ENCODE data around the gene STK25. TPM values are rescaled to one million over a fixed set of nuclear protein-coding genes. Genes with fewer than 3 reads are reported as not detected.

Gene STK25
- total RNA-seq = 189 and 239 TPM in 2 replicates

DNA sequence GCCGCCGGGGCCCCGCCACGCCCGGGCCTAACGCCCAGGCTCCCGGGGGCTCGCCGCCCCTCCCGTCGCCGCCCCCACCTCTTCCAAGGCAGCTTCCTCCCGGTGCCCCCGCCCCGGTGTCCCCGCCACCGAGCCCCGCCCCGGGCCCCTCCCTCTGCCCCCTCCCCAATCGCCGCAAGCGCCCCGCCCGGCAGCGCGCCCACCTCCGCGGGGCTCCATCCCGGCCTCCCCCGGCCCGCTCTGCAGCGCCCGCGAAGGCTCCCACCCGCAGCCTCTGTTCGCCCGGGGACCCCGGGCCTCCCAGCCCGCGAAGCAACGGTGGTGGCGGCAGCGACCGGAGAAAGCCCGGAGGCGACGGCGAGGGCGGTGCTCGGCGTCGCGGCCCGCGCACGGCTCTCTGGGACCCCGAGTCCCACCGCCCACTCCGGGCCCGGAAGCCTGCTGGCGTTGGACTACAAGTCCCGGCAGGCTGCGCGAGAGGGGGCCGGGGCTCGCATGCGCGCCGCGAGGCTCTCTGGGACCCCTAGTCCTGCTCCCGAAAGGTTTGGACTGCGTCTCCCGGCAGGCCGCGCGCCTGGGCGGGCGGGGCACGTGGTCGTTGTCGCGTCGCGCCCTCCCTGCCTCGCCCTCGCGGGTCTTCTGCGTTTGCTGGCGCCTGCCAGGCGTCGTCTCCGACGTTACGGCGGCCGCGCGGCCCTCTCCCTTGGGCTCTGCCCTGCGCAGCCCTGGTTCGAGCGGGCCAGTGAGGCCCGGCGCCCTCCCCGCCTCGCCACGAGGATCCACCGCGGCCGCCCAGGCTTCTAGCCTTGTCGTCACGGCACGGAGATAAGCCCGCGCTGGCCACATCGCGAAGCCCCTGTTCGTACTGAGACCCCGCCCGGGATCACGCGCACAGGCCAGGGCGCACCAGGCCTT lies at the start of gene STK25:
STK25 (minus strand) TSS at position 345 of the 915 bp plus-strand sequence. CDS start 549 bp downstream, outside the sequence.

Other genes starting within 250 kb of the STK25 start
- 1,582 and 1,585 TPM in 2 replicates for gene HDLBP, start 192.9 kb downstream of the STK25 start, total RNA-seq
- gene SEPTIN2, start 192.7 kb downstream of the STK25 start, total RNA-seq = 452 and 457 TPM in 2 replicates
- 40.2 and 49.1 TPM in 2 replicates for gene FARP2, start 152.3 kb downstream of the STK25 start, total RNA-seq
- 13.4 and 14.5 TPM in 2 replicates for gene BOK, start 50.2 kb upstream of the STK25 start, total RNA-seq
- 29.3 and 43.5 TPM in 2 replicates for gene THAP4, start 128.6 kb upstream of the STK25 start, total RNA-seq
- gene ATG4B, start 129.1 kb upstream of the STK25 start, total RNA-seq = 57.5 and 74.7 TPM in 2 replicates
- gene DTYMK, start 178.2 kb upstream of the STK25 start, total RNA-seq = 12.4 and 14.7 TPM in 2 replicates
- 35.1 and 40.1 TPM in 2 replicates for gene ING5, start 193.5 kb upstream of the STK25 start, total RNA-seq
- gene D2HGDH, start 226.0 kb upstream of the STK25 start, total RNA-seq = 19.2 and 27.4 TPM in 2 replicates

All from smooth muscle cell of the pulmonary artery (primary cell).